K562 (cell line): Measurements from ENCODE around the gene UGT1A10. TPM values are rescaled to one million over a fixed set of nuclear protein-coding genes. Genes with fewer than 3 reads are reported as not detected.

Experiments used
- ATAC-seq: fragments of 200-7000 bp; cut with Tn5 transposase; 3 replicates; pipeline ENCODE4 v1.9.1; 2020; ENCODE audit warnings: moderate library complexity
- BruUV-seq: library from RNA; stranded (reverse); fragments of 400-500 nt; replicated peaks from 2 replicates; lab custom pipeline; 2021; lab: Mats Ljungman, UMichigan
- CTCF ChIA-PET: fragments of 300-600 bp; formaldehyde crosslinking; extraction: SDS; loops from one replicate; lab custom pipeline; 2021; ENCODE audit warnings: low intra/inter-chr PET ratio; lab: Yijun Ruan, JAX
- POLR2A ChIA-PET: fragments of 300-600, 350-650 bp; sonication (Branson Sonifier 250); formaldehyde crosslinking; extraction: SDS; loops from one replicate; lab custom pipeline; 2021; ENCODE audit warnings: antibody characterized with exemption, inconsistent platforms; lab: Yijun Ruan, JAX
- DNase-seq, 4 experiments: peaks; one replicate each; pipeline versions ENCODE4 v3.0.0 to v3.0.0-alpha.2; 2011 to 2018; ENCODE audit warnings: low spot score in 3 of 4, mixed read lengths in 3 of 4; ENCODE audit errors: extremely low read depth in 1 of 4
- FAIRE-seq: peaks from 2 replicates; lab custom pipeline; 2011; peaks lifted over from hg19 to GRCh38; lab: Jason Lieb, UNC
- H2AFZ ChIP-seq: 2 replicates; pipeline ENCODE4 v1.6.0; 2011; ENCODE audit warnings: low read depth, low read length, control low read depth, inconsistent platforms
- H3K27ac ChIP-seq: fragments of 200-600 bp; 3 replicates; pipeline ENCODE4 v1.8.0; 2011; ENCODE audit warnings: low read depth, mild to moderate bottlenecking, control low read depth, inconsistent platforms, low read length, moderate library complexity, mixed read lengths; ENCODE audit errors: extremely low read depth
- H3K27me3 ChIP-seq, 2 experiments: fragments of 300-600 bp in 1 of 2; 2 replicates in 1 of 2; 3 replicates in 1 of 2; pipeline versions ENCODE4 v1.6.0 to v1.8.0; 2011; ENCODE audit warnings: inconsistent platforms in 2 of 2, low read length in 2 of 2, mild to moderate bottlenecking in 1 of 2, mixed read lengths in 1 of 2, moderate library complexity in 1 of 2; ENCODE audit not compliant: control insufficient read depth in 2 of 2, insufficient read depth in 2 of 2
- H3K36me3 ChIP-seq: fragments of 300-600 bp; 3 replicates; pipeline ENCODE4 v1.8.0; 2011; ENCODE audit warnings: mild to moderate bottlenecking, low read length, inconsistent platforms; ENCODE audit not compliant: control insufficient read depth, insufficient read depth
- H3K4me1 ChIP-seq, 2 experiments: fragments of 200-600 bp in 1 of 2; replicated peaks in 1 of 2; 2 replicates in 1 of 2; 3 replicates in 1 of 2; pipeline versions ENCODE4 v1.5.1 to v1.8.0; 2011; ENCODE audit warnings: inconsistent platforms in 2 of 2, low read length in 2 of 2, mild to moderate bottlenecking in 1 of 2, mixed read lengths in 1 of 2, moderate library complexity in 1 of 2; ENCODE audit not compliant: control insufficient read depth in 2 of 2, insufficient read depth in 2 of 2
- H3K4me2 ChIP-seq: 2 replicates; pipeline ENCODE4 v1.6.1; 2011; ENCODE audit warnings: low read length, control low read depth, inconsistent platforms, mixed read lengths; ENCODE audit not compliant: insufficient read depth
- H3K4me3 ChIP-seq: fragments of 200-600 bp; sonication (generic), shearing (Covaris generic); 2 replicates; pipeline ENCODE4 v1.5.1; 2016; ENCODE audit warnings: control low read depth, inconsistent platforms
- H3K79me2 ChIP-seq: fragments of 200-600 bp; 3 replicates; pipeline ENCODE4 v1.8.0; 2011; ENCODE audit warnings: low read length, inconsistent platforms; ENCODE audit not compliant: control insufficient read depth, insufficient read depth
- H3K9ac ChIP-seq, 2 experiments: 2 replicates each; pipeline versions ENCODE4 v1.6.0 to v1.6.1; 2011; ENCODE audit warnings: low read depth in 2 of 2, low read length in 2 of 2, control low read depth in 1 of 2, inconsistent platforms in 1 of 2, mild to moderate bottlenecking in 1 of 2, mixed read lengths in 1 of 2; ENCODE audit not compliant: insufficient read depth in 1 of 2
- H3K9me1 ChIP-seq: one replicate; pipeline ENCODE4 v1.6.0; 2011; ENCODE audit warnings: inconsistent platforms, mild to moderate bottlenecking, low read length, moderate library complexity; ENCODE audit not compliant: control insufficient read depth, insufficient read depth
- H3K9me3 ChIP-seq: replicated peaks from 2 replicates; pipeline ENCODE4 v1.5.1; 2011; ENCODE audit warnings: low read depth, low read length, inconsistent platforms; ENCODE audit not compliant: control insufficient read depth, insufficient read depth
- H4K20me1 ChIP-seq: replicated peaks from 2 replicates; pipeline ENCODE4 v1.6.1; 2011; ENCODE audit warnings: low read length, inconsistent platforms, mixed read lengths; ENCODE audit not compliant: control insufficient read depth, insufficient read depth
- ELF4 ChIP-seq: fragments of 450-650 bp; formaldehyde crosslinking; IDR thresholded peaks from 2 replicates; pipeline ENCODE4 v1.4.0; 2022; ENCODE audit warnings: missing genetic modification characterization
- HDGF ChIP-seq: fragments of 450-650 bp; IDR thresholded peaks from 2 replicates; pipeline ENCODE4 v1.6.1; 2016
- MCM3 ChIP-seq: fragments of 450-650 bp; IDR thresholded peaks from 2 replicates; pipeline ENCODE4 v1.6.1; 2016
- RB1 ChIP-seq: fragments of 450-650 bp; IDR thresholded peaks from 2 replicates; pipeline ENCODE4 v1.6.1; 2017; ENCODE audit warnings: low read depth, mild to moderate bottlenecking
- SREBF1 ChIP-seq: fragments of 150-350 bp; IDR thresholded peaks from 2 replicates; pipeline ENCODE4 v1.6.1; 2014; ENCODE audit warnings: antibody characterized with exemption, low read depth, low read length, borderline replicate concordance
- SRF ChIP-seq, 2 experiments: fragments of 250-450, 450-650 bp in 1 of 2; sonication (Bioruptor Pico) in 1 of 2; sonication (generic) in 1 of 2; formaldehyde crosslinking; IDR thresholded peaks; 2 replicates each; pipeline versions ENCODE4 v1.5.0 to v1.5.1; 2020 to 2022; ENCODE audit warnings: mild to moderate bottlenecking in 1 of 2, missing genetic modification reagents in 1 of 2
- ZNF445 ChIP-seq: fragments of 250-450 bp; sonication (Bioruptor Pico); IDR thresholded peaks from 2 replicates; pipeline ENCODE4 v1.4.0; 2020; ENCODE audit warnings: low read depth, mild to moderate bottlenecking, moderate library complexity
- WGBS: fragments of 100-300 bp; shearing (Covaris generic); methylation state at CpG from one replicate; pipeline ENCODE4 v1.1.6; 2016; ENCODE audit warnings: low coverage, mixed read lengths; ENCODE audit not compliant: insufficient coverage; ENCODE audit errors: missing lambda C conversion rate; 5-methylcytosine and 5-hydroxymethylcytosine counted together
- in situ Hi-C: fragments of 300-500 bp; cut with MboI; formaldehyde crosslinking; loops from 4 replicates; pipeline ENCODE4 v1.15.0; 2018; ENCODE audit warnings: inconsistent platforms, mixed read lengths
- intact Hi-C: fragments of 100-400 bp; cut with micrococcal nuclease; formaldehyde crosslinking; loops from 2 replicates; pipeline ENCODE4 v1.14.2; 2022
- polyA plus RNA-seq, 8 experiments: library from polyadenylated mRNA; depleted of rRNA in 4 of 8; stranded (reverse) in 5 of 8; unstranded in 3 of 8; fragments of >200 nt; fragmentation: Nextera tagmentation in 2 of 8; fragmentation: Illumina TruSeq in 1 of 8; extraction: Ambion mirVana in 2 of 8; extraction: Trizol in 1 of 8; gene quantifications; 2 replicates each; pipeline versions ENCODE4 v1.2.1 to v1.2.3, GENCODE V29; 2011 to 2014; ENCODE audit warnings: inconsistent platforms in 1 of 8, missing spikeins in 1 of 8
- total RNA-seq, 7 experiments: library from RNA; depleted of rRNA in 6 of 7; stranded (reverse); fragments of >200 nt in 6 of 7; fragmentation: Illumina TruSeq in 2 of 7; extraction: Trizol in 2 of 7; gene quantifications; 2 replicates each; pipeline versions ENCODE4 v1.2.1 to v1.2.3, GENCODE V29; 2011 to 2021; ENCODE audit warnings: low replicate concordance in 1 of 7
- TF ChIP-seq, protein P1 (sequence below): fragments of 450-650 bp; IDR thresholded peaks from 2 replicates; pipeline ENCODE4 v1.7.1; 2018; ENCODE audit warnings: mild to moderate bottlenecking, low read depth; ENCODE audit not compliant: partially characterized antibody
- TF ChIP-seq, protein P2 (sequence below): fragments of 250-450 bp; sonication (Bioruptor Pico); IDR thresholded peaks from 2 replicates; pipeline ENCODE4 v1.8.0; 2021; ENCODE audit warnings: moderate library complexity, mild to moderate bottlenecking, inconsistent platforms

UGT1A10 gene
- total and polyA plus RNA-seq, 9 of the 15 experiments (the other 6 are each of a cell fraction or from before 2014, with no cell fraction given): not detected

DNA sequence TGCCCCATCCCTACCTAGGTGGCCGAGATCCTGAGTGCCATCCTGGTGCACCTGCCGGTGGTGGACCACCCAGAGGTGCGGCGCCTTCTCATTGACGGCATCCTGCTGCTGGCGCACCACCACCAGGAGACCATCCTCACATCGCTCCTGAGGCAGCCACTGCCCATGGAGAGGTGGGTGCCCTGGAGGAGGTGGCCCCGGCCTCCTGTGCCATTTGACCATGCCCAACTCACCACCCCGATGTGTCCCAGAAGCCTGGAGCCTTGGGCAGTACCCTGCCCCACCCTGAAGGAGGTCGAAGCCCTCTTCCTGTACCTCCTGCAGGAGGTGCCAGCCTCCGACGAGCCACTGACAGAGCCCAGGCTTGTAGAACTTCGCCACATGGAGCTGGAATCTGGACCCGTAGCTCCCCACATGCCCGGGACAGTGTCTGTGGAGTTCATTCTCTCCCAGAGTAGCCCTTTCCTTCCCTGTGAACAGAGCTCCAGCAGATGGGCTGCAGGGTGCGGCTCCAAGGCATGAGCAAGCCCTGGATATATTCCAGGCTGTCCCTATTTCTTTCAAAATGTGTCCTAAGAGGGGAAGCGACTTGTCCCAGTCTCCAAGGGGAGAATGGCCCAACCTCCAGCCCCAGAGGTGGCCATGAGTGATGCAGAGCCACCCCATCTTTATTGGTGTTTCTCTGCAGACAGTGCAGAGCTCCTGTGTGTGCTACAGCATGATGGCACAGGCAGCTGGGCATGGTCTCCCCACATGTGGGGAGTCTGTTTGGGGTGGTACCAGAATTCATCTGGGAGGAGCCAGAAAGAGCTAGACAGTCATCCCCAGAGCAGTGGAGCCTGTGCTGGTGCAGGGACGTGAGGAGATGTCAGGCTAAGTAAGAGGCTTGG lies 183.9 kb downstream of the UGT1A10 start (continued):
- TF ChIP-seq, protein P1, sequence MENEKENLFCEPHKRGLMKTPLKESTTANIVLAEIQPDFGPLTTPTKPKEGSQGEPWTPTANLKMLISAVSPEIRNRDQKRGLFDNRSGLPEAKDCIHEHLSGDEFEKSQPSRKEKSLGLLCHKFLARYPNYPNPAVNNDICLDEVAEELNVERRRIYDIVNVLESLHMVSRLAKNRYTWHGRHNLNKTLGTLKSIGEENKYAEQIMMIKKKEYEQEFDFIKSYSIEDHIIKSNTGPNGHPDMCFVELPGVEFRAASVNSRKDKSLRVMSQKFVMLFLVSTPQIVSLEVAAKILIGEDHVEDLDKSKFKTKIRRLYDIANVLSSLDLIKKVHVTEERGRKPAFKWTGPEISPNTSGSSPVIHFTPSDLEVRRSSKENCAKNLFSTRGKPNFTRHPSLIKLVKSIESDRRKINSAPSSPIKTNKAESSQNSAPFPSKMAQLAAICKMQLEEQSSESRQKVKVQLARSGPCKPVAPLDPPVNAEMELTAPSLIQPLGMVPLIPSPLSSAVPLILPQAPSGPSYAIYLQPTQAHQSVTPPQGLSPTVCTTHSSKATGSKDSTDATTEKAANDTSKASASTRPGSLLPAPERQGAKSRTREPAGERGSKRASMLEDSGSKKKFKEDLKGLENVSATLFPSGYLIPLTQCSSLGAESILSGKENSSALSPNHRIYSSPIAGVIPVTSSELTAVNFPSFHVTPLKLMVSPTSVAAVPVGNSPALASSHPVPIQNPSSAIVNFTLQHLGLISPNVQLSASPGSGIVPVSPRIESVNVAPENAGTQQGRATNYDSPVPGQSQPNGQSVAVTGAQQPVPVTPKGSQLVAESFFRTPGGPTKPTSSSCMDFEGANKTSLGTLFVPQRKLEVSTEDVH: no peak
- TF ChIP-seq HDGF: no peak
- no peak for TF ChIP-seq ZNF445 (CRISPR knock-in tag)

DNA sequence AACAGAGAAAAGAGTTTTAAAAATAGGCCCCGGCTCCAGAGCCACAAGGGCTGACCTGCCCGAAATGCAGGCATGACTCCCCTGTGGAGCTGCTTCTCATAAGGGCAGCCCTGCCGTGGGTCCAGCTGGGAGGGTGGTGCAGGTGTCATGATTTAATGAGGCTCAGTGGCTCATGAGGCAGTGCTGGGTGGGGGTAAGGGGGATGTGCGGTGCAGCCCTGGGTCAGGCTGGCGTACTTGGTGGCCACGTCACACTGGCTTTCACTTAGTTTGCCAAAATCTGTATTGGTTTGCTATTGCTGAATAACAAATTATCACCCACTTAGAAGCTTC lies 184.5 kb downstream of the UGT1A10 start:
- H3K36me3 ChIP-seq: no peaks in the 10 kb centered on the region
- ChIA-PET POLR2A (interaction anchor here (0.6 kb wide), 2 partner anchors 30 to 58 kb away, joined by 3 to 4 read pairs; no protein-coding TSS in a partner anchor), CTCF (no interaction called here)
- BruUV-seq: no TSS peak
- intact Hi-C loops (no loop called here), in situ Hi-C loops (no loop called here)
- H3K4me3 ChIP-seq: no peak overlapping the region
- H3K9ac ChIP-seq: no peak overlapping the region
- no peaks in the 10 kb centered on the region for H3K9me3 ChIP-seq
- H4K20me1 ChIP-seq: no peaks in the 10 kb centered on the region; the same call in 1 of the 2 replicates
- FAIRE-seq (no peak), DNase-seq (no peak), ATAC-seq (no peak)
- no peak overlapping the region for H3K27ac ChIP-seq
- no peaks in the 10 kb centered on the region; a peak in 1 of 5 replicates for H3K4me1 ChIP-seq
- no peaks in the 10 kb centered on the region for H3K9me1 ChIP-seq
- 0% methylated on average over 6 of the region's 6 CpGs for WGBS
- H3K4me2 ChIP-seq: no peak overlapping the region
- no peaks in the 10 kb centered on the region for H3K79me2 ChIP-seq
- H3K27me3 ChIP-seq: peaks cover 2 to 62% of the 10 kb centered on the region in 2 experiments; a peak in 3 of 5 replicates
- no peak overlapping the region for H2AFZ ChIP-seq
- TF ChIP-seq MCM3: no peak
- TF ChIP-seq RB1: no peak
- no peak for TF ChIP-seq SRF (CRISPR knock-in tag; IDR thresholded peaks at IDR 0.05)
- TF ChIP-seq SREBF1: no peak
- TF ChIP-seq, protein P2, sequence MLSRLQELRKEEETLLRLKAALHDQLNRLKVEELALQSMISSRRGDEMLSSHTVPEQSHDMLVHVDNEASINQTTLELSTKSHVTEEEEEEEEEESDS (CRISPR knock-in tag): no peak
- no peak for TF ChIP-seq ELF4
